ENCODE measurements around the gene PMM1.
"Not testable (repeated sequence)": the region's sequence is repeated elsewhere in the genome, so short reads cannot be mapped to it uniquely, and the experiment has no call there.

The PMM1 gene

DNA sequence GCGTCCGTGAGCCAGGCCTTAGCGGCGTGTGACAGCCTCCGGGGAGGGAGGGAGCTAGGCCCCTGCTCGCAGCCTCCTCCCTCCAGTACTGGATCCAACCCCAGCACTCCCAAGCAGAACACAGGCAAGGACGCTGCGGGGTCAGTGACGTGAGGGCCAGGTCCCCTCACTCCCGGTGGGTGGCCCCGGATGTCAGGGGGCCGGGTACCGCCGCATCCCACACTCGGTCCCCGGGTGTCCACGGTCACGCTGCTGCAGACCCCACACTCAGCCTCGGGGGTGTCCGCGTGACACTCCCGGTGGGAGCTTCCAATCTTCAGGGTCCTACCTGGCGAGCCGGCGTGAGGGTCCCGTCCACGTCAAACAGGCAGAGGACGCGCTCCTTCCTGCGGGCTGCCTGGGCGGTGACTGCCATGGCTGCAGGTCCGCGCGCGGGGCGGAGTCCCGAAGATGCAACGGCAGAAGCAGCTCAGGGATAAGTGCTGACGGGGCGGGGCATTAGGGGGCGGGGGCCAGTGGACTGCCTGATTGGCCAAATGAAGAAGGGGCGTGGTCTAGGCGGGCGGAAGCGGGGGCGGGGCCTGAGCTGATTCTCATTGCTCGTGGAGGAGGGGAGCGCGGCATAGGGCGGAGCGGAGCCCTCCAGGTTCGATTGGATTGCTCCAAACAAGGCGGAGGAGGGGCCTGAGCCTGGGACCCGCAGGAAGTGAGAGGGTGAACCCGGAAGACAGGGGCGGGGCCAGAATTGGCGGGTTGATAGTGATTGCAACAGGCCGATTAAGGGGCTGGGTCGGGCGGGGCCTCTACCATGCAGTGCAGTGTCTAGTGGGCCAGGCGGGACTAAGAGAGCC is at the start of gene PMM1:
PMM1 (minus strand) TSS at position 450 of the 851 bp plus-strand sequence; CDS start at position 415, 35 bp downstream.
- DNase-seq: peak; percentile 95 to 99

DNA sequence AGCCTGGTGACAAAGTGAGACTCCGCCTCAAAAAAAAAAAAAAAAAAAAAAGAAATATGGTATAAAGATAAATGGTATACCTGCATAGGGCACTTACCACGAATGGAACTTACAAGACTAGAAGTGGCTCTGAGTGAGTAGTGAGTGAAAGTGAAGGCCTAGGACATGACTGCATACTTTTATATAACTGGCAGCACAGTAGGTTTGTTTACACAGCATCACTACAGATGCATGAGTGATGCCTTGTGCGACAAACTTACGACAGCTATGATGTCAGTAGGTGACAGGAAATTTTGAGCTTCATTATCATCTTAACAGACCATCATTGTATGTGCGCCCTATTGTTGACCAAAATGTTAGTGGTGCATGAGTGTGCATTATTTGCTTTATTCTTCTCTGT is 49.1 kb upstream of the PMM1 start:
- no peak for DNase-seq

DNA sequence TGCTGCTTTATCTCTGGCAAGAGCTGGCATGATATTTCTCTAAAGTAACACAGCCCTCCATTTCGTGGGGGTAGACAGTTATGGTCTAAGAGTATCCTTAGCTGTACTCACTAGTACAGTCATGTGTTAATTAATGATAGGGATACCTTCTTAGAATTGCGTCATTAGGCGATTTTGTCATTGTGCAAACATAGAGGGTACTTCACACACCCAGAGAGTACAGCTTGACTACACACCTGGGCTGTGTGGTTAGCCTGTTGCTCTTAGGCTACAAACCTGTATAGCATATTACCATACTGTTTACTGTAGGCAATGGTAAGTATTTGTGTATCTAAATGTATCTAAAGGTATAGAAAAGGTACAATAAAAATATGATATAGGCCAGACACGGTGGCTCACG is 48.5 kb upstream of the PMM1 start:
- no peak for DNase-seq

DNA sequence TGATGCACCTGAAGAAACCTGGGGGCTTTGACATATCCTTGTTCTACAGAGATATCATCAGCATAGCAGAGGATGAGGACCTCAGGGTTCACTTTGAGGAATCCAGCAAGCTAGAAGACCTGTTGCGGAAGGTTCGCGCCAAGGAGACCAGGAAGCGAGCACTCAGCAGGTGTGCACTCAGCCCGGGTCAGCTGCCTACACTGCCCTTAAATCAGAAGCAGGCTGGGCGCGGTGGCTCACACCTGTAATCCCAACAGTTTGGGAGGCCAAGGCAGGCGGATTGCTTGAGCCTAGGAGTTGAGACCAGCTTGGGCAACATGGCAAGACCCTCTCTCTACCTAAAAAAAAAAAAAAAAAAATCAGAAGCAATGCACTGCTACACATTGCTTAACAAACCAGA is 48.0 kb upstream of the PMM1 start:
- not testable (repeated sequence) for DNase-seq

- peak; percentile 5 to 58 for DNase-seq
Measured at GRCh38 chr22:41636467-41636866, 46.8 kb upstream of the PMM1 start.

DNA sequence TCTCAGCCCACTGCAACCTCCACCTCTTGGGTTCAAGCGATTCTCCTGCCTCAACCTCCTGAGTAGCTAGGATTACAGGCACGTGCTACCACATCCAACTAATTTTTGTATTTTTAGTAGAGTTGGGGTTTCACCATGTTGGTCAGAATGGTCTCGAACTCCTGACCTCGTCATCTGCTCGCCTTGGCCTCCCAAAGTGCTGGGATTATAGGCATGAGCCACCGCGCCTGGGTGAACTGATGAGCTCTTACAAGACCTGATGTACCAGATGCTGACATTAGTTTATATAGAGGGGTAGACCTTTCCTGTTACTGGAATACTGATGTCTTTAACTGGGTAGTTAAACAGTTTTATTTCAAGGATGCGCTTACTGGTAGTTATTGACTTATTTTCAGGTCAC is 45.0 kb upstream of the PMM1 start:
- not testable (repeated sequence) for DNase-seq

DNA sequence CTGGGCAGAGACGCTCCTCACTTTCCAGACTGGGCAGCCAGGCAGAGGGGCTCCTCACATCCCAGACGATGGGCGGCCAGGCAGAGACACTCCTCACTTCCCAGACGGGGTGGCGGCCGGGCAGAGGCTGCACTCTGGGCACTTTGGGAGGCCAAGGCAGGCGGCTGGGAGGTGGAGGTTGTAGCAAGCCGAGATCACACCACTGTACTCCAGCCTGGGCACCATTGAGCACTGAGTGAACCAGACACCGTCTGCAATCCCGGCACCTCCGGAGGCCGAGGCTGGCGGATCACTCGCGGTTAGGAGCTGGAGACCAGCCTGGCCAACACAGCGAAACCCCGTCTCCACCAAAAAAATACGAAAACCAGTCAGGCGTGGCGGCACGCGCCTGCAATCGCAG is 42.0 kb upstream of the PMM1 start:
- DNase-seq: not testable (repeated sequence)

- DNase-seq: not testable (repeated sequence)
Measured at GRCh38 chr22:41631115-41631514, 41.5 kb upstream of the PMM1 start.

DNA sequence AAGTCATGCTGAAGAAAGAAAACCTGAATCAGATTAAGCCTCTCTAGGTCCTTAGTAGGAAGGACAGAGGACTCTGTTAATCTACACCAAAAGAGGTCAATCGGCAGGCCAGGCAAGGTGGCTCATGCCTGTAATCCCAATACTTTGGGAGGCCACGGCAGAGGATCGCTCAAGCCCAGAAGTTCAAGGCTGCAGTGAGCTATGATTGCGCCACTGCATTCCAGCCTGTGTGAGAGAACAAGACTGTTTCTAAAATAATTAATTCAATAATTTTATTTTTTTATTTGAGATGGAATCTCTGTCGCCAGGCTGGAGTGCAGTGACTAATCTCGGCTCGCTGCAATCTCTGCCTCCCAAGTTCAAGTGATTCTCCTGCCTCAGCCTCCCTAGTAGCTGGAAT is 35.9 kb upstream of the PMM1 start:
- no peak for DNase-seq

- no peak for DNase-seq
Measured at GRCh38 chr22:41621911-41622179, 32.2 kb upstream of the PMM1 start.

GRCh38 chr22:41621099-41621910 is 31.7 kb upstream of the PMM1 start, which contains the start of gene XRCC6:
Gene XRCC6 (plus strand): TSS chr22:41621295. CDS start chr22:41622005, 710 bp downstream.
- DNase-seq: peak; percentile 99

GRCh38 chr22:41620589-41621098 is 31.0 kb upstream of the PMM1 start, which contains the start of gene DESI1:
Gene DESI1 (minus strand): TSS chr22:41621043. CDS start chr22:41620839, 204 bp downstream.
- no peak for DNase-seq

DNA sequence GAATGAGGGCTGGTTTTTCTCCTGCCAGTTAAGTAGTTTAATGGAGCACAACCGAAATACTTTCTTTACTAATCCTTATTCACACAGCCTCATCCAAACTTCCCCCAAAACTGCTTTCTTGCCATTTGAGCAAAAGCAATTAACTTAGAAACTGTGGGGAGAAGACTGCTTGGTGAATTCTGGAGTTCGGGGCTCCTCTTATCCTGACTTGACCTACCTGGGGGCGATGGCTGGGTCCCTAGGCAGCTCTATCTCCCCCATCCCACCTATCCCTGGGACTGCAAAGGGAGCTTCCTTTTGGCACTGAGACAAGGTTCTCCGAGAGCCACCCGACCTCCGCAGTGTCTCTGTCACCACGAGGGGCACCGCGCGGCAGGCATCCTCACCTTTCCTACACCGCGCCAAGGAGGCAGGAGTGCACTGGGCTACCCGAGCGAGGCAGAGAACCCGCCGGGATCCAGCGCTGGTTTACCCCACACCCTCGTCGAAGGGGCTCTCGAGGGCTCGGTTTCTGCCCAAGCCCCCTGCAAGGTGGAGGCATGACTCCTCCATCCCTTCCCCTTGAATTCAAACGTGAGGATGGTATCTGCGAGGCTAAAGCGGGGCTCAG is 30.4 kb upstream of the PMM1 start:
- DNase-seq: peak in 1 of 2 experiments; percentile 9

DNA sequence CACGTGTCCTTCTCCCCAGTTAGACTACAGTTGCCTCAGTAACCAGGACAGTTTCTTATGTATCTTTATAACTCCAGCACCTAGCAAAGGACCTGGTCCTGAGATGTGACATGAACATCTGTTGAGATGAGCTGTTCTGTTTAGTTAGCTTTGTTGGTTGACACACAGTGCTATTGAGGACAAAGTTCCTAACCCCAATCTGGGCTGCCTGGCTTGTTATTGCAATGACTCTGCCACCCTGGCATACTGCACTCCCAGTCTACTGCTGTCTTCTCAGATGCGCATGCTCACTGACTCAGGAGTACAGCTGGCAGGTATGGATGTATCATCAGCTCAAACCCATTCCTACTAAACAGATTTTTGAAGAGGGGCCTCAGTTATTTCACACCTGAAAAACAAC is 23.8 kb upstream of the PMM1 start:
- no peak for DNase-seq

- no peak for DNase-seq
Measured at GRCh38 chr22:41612603-41613306, 23.1 kb upstream of the PMM1 start.

DNA sequence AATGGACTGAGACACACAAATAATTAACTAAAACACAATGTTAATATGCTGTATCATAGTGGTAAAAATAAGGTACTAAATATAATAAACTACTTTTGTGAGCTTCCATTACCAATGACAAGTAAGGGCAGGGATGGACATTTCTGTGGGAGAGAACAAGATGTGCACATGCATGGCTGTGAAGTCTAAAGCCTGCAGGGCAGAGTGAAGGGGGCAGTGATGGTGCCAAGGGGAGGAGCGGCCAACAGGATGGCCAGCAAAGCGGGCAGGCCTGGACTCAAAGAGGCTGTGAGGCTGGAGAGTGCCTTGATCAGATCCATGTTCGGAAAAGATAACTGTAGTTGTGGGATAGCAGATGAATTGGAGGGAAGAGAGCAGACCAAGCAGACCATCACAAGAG is 18.7 kb upstream of the PMM1 start:
- no peak for DNase-seq

- DNase-seq: no peak
Measured at GRCh38 chr22:41603873-41604332, 14.3 kb upstream of the PMM1 start.

DNA sequence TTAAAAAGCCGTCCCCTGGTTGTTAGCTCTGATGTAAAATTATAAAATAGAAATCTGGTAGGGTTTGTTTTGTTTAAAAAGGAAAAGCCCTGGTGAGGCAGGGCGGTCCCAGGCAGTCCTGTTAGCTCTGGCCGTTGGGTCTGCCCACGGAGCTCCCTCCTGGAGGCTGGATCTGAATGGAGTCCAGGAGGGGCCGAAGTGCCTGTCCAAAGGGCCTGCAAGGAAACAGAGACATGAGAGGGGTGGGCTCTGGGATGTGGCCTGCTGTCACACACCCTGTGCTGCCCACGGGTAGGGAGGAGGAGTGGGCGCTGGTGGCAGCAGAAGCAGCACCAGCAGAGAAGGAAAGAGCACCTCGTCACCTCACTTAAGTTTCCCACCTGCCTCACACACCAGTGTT is 11.3 kb upstream of the PMM1 start:
- DNase-seq: no peak

- DNase-seq: no peak
Measured at GRCh38 chr22:41598891-41599635, 9.4 kb upstream of the PMM1 start.

DNA sequence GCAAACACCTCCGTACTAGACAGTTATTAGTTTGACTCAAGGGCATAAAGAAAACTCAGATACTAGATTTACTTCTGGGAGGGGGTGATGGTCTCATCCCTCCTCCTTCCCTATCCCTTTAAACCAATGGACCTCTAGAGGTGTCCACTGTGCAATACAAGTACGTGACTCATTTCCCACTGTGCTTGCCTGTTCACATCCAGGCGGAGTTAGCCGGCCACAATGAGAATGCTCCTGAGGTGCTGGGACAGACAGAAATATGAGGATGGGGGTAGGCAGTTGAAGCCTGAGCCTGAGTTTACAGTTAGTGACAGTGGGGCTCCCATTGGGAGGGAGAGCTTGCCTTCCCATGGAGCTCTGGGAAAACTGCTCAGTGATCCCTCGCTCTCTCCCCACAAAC is 8.4 kb upstream of the PMM1 start:
- no peak for DNase-seq

- DNase-seq: no peak
Measured at GRCh38 chr22:41597635-41597953, 8.0 kb upstream of the PMM1 start.

Data from NCI-H446 (cell line).